B cell (primary cell): ENCODE data around the gene RAC2. TPM values are rescaled to one million over a fixed set of nuclear protein-coding genes. Genes with fewer than 3 reads are reported as not detected.

ENCODE experiments used
- ATAC-seq: fragments of 200-7000 bp; cut with Tn5 transposase; one replicate; pipeline ENCODE4 v1.10.0; 2021; ENCODE audit warnings: low read depth, mild to moderate bottlenecking, moderate number of reproducible peaks, moderate library complexity
- CTCF ChIA-PET: fragments of 350-600 bp; sonication (Branson Sonifier 250); formaldehyde crosslinking; loops from one replicate; lab custom pipeline; 2021; ENCODE audit warnings: antibody characterized with exemption, inconsistent platforms; lab: Charles Lee
- POLR2A ChIA-PET: fragments of 350-600 bp; sonication (Branson Sonifier 250); formaldehyde crosslinking; loops from one replicate; lab custom pipeline; 2021; ENCODE audit warnings: antibody characterized with exemption; lab: Charles Lee
- DNase-seq: peaks from one replicate; pipeline ENCODE4 v3.0.0; 2013
- H2AFZ ChIP-seq: 2 replicates; pipeline ENCODE4 v1.6.1; 2012; ENCODE audit warnings: mild to moderate bottlenecking, low read depth, low read length; ENCODE audit not compliant: insufficient read depth, poor library complexity, severe bottlenecking
- H3K27ac ChIP-seq, 2 donors: 1 replicate in 1 of 2; 2 replicates in 1 of 2; pipeline ENCODE4 v1.5.1; 2012 to 2013; ENCODE audit warnings: low read length in 2 of 2, mild to moderate bottlenecking in 2 of 2, moderate library complexity in 1 of 2
- H3K27me3 ChIP-seq, 4 experiments: fragments of 200-600 bp in 1 of 4; sonication (generic) in 1 of 4; replicated peaks in 1 of 4; 1 replicate in 2 of 4; 2 replicates in 2 of 4; pipeline versions ENCODE4 v1.6.1 to v1.7.0; 2013 to 2016; ENCODE audit warnings: low read length in 3 of 4, mild to moderate bottlenecking in 2 of 4, mixed read lengths in 1 of 4, moderate library complexity in 1 of 4; ENCODE audit not compliant: insufficient read depth in 4 of 4, control insufficient read depth in 3 of 4; ENCODE audit errors: control extremely low read depth in 1 of 4
- H3K36me3 ChIP-seq, 2 experiments: replicated peaks in 1 of 2; 1 replicate in 1 of 2; 2 replicates in 1 of 2; pipeline versions ENCODE4 v1.6.1 to v1.7.1; 2013; ENCODE audit warnings: low read length in 1 of 2; ENCODE audit not compliant: insufficient read depth in 2 of 2, control insufficient read depth in 1 of 2; ENCODE audit errors: control extremely low read depth in 1 of 2, extremely low read depth in 1 of 2
- H3K4me1 ChIP-seq, 2 donors: fragments of 200-600 bp in 1 of 2; sonication (generic) in 1 of 2; 1 replicate in 1 of 2; 2 replicates in 1 of 2; pipeline versions ENCODE4 v1.5.1 to v1.6.1; 2013 to 2017; ENCODE audit warnings: low read length in 2 of 2; ENCODE audit not compliant: control insufficient read depth in 2 of 2, insufficient read depth in 2 of 2
- H3K4me2 ChIP-seq: replicated peaks from 2 replicates; pipeline ENCODE3; 2012; ENCODE audit warnings: mild to moderate bottlenecking, low read depth, low read length; ENCODE audit not compliant: poor library complexity, severe bottlenecking
- H3K4me3 ChIP-seq, 5 experiments: fragments of 200-600 bp in 1 of 5; sonication (generic) in 1 of 5; 1 replicate in 3 of 5; 2 replicates in 2 of 5; pipeline versions ENCODE4 v1.5.1 to v1.7.0; 2011 to 2016; ENCODE audit warnings: low read length in 4 of 5, mild to moderate bottlenecking in 4 of 5, low read depth in 2 of 5, control low read depth in 1 of 5, moderate library complexity in 1 of 5; ENCODE audit not compliant: insufficient read depth in 1 of 5; ENCODE audit errors: control extremely low read depth in 1 of 5, extremely low read depth in 1 of 5
- H3K79me2 ChIP-seq: fragments of 200-600 bp; sonication (generic); one replicate; pipeline ENCODE4 v1.6.0; 2016; ENCODE audit warnings: low read length; ENCODE audit not compliant: control insufficient read depth, insufficient read depth
- H3K9ac ChIP-seq: fragments of 200-600 bp; sonication (generic); 2 replicates; pipeline ENCODE4 v1.6.1; 2017; ENCODE audit warnings: mild to moderate bottlenecking, low read length, moderate library complexity
- H3K9me3 ChIP-seq, 3 donors: one replicate each; pipeline versions ENCODE4 v1.6.1 to v1.7.1; 2013; ENCODE audit warnings: low read length in 2 of 3; ENCODE audit not compliant: control insufficient read depth in 2 of 3, insufficient read depth in 1 of 3; ENCODE audit errors: control extremely low read depth in 1 of 3
- H4K20me1 ChIP-seq: 2 replicates; pipeline ENCODE4 v1.6.0; 2012; ENCODE audit warnings: mild to moderate bottlenecking, low read length; ENCODE audit not compliant: insufficient read depth, control insufficient read depth, poor library complexity, severe bottlenecking
- H3K27ac Mint-ChIP-seq: one replicate; pipeline ENCODE4 v1.8.0; 2021; ENCODE audit warnings: mixed read lengths
- H3K27me3 Mint-ChIP-seq: one replicate; pipeline ENCODE4 v1.8.0; 2021; ENCODE audit warnings: mixed read lengths
- H3K4me1 Mint-ChIP-seq: one replicate; pipeline ENCODE4 v1.8.0; 2021; ENCODE audit warnings: mixed read lengths
- H3K4me3 Mint-ChIP-seq: one replicate; pipeline ENCODE4 v1.8.0; 2021; ENCODE audit warnings: mixed read lengths
- H3K9me3 Mint-ChIP-seq: one replicate; pipeline ENCODE4 v1.8.0; 2022; ENCODE audit warnings: mixed read lengths; ENCODE audit not compliant: insufficient read depth
- EZH2 ChIP-seq: IDR thresholded peaks from 2 replicates; pipeline ENCODE4 v1.6.1; 2012; ENCODE audit warnings: borderline replicate concordance, low read depth, mild to moderate bottlenecking, moderate library complexity, low read length; ENCODE audit not compliant: insufficient read depth, poor library complexity, severe bottlenecking
- WGBS: methylation state at CpG from one replicate; pipeline ENCODE4 v1.1.5; 2013; ENCODE audit warnings: missing lambda C conversion rate; ENCODE audit not compliant: insufficient coverage; 5-methylcytosine and 5-hydroxymethylcytosine counted together
- intact Hi-C: fragments of 100-400 bp; cut with micrococcal nuclease; formaldehyde crosslinking; loops from one replicate; pipeline ENCODE4 v1.10.0; 2022
- polyA plus RNA-seq: library from polyadenylated mRNA; depleted of rRNA; stranded (reverse); fragments of >200 nt; gene quantifications from 2 replicates; pipeline ENCODE4 v1.2.3, GENCODE V29; 2012
- total RNA-seq, 2 donors: library from RNA; stranded (reverse); fragments of 120-200 nt in 1 of 2; gene quantifications; 1 replicate in 1 of 2; 2 replicates in 1 of 2; pipeline versions ENCODE4 v1.2.3 to v1.2.4, GENCODE V29; 2013 to 2022
- TF ChIP-seq, protein P1 (sequence below): fragments of 200-600 bp; IDR thresholded peaks from one replicate; pipeline ENCODE4 v1.8.0; 2022; ENCODE audit warnings: antibody characterized with exemption, mild to moderate bottlenecking

RAC2 gene
- total and polyA plus RNA-seq, 2 donors (not counting 1 experiment from before 2014, with no cell fraction given): 273 to 776 TPM

DNA sequence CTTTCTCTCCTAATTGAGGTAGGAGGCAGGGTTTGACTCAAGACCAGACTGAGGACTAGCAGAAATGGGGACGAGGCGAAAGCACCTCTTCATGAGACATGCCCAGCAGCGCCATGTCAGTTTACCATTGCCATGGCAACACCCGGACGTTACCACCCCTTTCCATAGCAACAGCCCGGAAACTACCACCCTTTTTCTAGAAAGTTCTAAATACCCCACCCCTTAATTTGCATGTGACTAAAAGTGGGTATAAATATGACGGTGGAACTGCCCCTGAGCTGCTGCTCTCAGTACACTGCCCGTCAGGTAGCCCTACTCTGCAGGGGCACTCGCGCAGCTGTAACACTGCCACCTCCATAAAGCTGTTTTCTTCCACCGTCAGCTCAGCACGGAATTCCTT is 5.9 kb upstream of the RAC2 start:
- no peak overlapping the region for H3K4me2 ChIP-seq
- no peaks in the 10 kb centered on the region for H3K36me3 ChIP-seq
- no peak overlapping the region for H3K9ac ChIP-seq
- peak overlapping the region; percentile 23 for H3K27ac Mint-ChIP-seq
- no peak overlapping the region for H3K4me3 ChIP-seq
- peaks cover 34% of the 10 kb centered on the region for H3K4me1 Mint-ChIP-seq
- H3K79me2 ChIP-seq: peaks cover 6% of the 10 kb centered on the region
- H3K27me3 ChIP-seq: no peaks in the 10 kb centered on the region
- H2AFZ ChIP-seq: no peak overlapping the region
- H3K27me3 Mint-ChIP-seq: no peaks in the 10 kb centered on the region
- TF ChIP-seq, protein P1, sequence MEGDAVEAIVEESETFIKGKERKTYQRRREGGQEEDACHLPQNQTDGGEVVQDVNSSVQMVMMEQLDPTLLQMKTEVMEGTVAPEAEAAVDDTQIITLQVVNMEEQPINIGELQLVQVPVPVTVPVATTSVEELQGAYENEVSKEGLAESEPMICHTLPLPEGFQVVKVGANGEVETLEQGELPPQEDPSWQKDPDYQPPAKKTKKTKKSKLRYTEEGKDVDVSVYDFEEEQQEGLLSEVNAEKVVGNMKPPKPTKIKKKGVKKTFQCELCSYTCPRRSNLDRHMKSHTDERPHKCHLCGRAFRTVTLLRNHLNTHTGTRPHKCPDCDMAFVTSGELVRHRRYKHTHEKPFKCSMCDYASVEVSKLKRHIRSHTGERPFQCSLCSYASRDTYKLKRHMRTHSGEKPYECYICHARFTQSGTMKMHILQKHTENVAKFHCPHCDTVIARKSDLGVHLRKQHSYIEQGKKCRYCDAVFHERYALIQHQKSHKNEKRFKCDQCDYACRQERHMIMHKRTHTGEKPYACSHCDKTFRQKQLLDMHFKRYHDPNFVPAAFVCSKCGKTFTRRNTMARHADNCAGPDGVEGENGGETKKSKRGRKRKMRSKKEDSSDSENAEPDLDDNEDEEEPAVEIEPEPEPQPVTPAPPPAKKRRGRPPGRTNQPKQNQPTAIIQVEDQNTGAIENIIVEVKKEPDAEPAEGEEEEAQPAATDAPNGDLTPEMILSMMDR: no peak
- H3K4me1 ChIP-seq: peaks cover 13 to 20% of the 10 kb centered on the region in 2 donors
- DNase-seq: no peak
- no peak for ATAC-seq
- POLR2A ChIA-PET: no interaction called here
- WGBS: 86% methylated on average over 6 of the region's 12 CpGs
- H3K9me3 ChIP-seq: no peaks in the 10 kb centered on the region
- no peak overlapping the region for H3K27ac ChIP-seq
- CTCF ChIA-PET: interaction anchor here (1.1 to 17.0 kb wide), 3 partner anchors 14 to 66 kb away, joined by 3 to 377 read pairs (median 4); no protein-coding TSS in a partner anchor
- H3K9me3 Mint-ChIP-seq: no peaks in the 10 kb centered on the region
- no peaks in the 10 kb centered on the region for H4K20me1 ChIP-seq
- no peak overlapping the region for H3K4me3 Mint-ChIP-seq
- intact Hi-C loops: loop anchor here (10.0 kb wide), 1 partner anchor 595 kb away; the partner anchor contains the start of genes ANKRD54 and EIF3L

DNA sequence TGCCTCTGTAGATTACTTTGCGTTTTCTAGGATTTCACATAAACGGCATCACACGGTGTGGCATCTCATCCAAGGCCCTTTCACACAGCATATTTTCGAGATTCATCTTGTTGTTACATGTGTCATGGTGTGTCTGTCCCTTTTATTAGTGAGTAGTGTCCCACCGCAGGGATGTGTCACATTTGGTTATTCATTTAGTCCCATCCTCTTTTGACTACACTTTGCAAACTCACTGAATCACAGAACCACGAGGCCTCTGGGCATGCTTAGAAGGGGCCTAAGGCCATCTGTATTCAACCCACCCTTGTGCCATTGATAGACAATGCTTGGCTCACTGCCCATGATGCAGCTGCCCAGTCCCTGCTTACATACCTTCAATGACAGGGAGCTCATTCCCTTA is 4.2 kb upstream of the RAC2 start:
- Histone ChIP-seq H3K9me3 (no peaks in the 10 kb centered on the region), H3K36me3 (no peaks in the 10 kb centered on the region), H3K4me2 (no peak overlapping the region), H3K4me3 (no peak overlapping the region), H2AFZ (peak overlapping the region; percentile 32), H4K20me1 (peaks cover 7% of the 10 kb centered on the region), H3K27ac (no peak overlapping the region), H3K4me1 (peaks cover 21 to 31% of the 10 kb centered on the region in 2 donors), H3K79me2 (peaks cover 16% of the 10 kb centered on the region), H3K9ac (no peak overlapping the region), H3K27me3 (no peaks in the 10 kb centered on the region)
- ChIA-PET POLR2A (no interaction called here), CTCF (interaction anchor here (0.8 to 17.0 kb wide), 6 partner anchors 10 to 319 kb away, joined by 4 to 377 read pairs (median 5); no protein-coding TSS in a partner anchor)
- Mint-ChIP-seq H3K4me1 (peaks cover 50% of the 10 kb centered on the region), H3K27me3 (no peaks in the 10 kb centered on the region), H3K9me3 (no peaks in the 10 kb centered on the region), H3K27ac (peak overlapping the region; percentile 76), H3K4me3 (peak overlapping the region; percentile 36)
- TF ChIP-seq EZH2: no peak
- TF ChIP-seq, protein P1: no peak
- no peak for DNase-seq
- intact Hi-C loops: loop anchor here (10.0 kb wide), 1 partner anchor 597 kb away; the partner anchor contains the start of genes ANKRD54 and EIF3L
- WGBS: 42% methylated on average over 2 of the region's 6 CpGs
- ATAC-seq: no peak
